K562 (cell line): ENCODE data around the gene ENTPD6. TPM values are rescaled to one million over a fixed set of nuclear protein-coding genes. Genes with fewer than 3 reads are reported as not detected.

ENCODE experiments used
- ATAC-seq: fragments of 200-7000 bp; cut with Tn5 transposase; 3 replicates; pipeline ENCODE4 v1.9.1; 2020; ENCODE audit warnings: moderate library complexity
- BruUV-seq: library from RNA; stranded (reverse); fragments of 400-500 nt; replicated peaks from 2 replicates; lab custom pipeline; 2021; lab: Mats Ljungman, UMichigan
- CTCF ChIA-PET: fragments of 300-600 bp; formaldehyde crosslinking; extraction: SDS; loops from one replicate; lab custom pipeline; 2021; ENCODE audit warnings: low intra/inter-chr PET ratio; lab: Yijun Ruan, JAX
- POLR2A ChIA-PET: fragments of 300-600, 350-650 bp; sonication (Branson Sonifier 250); formaldehyde crosslinking; extraction: SDS; loops from one replicate; lab custom pipeline; 2021; ENCODE audit warnings: antibody characterized with exemption, inconsistent platforms; lab: Yijun Ruan, JAX
- DNase-seq, 4 experiments: peaks; one replicate each; pipeline versions ENCODE4 v3.0.0 to v3.0.0-alpha.2; 2011 to 2018; ENCODE audit warnings: low spot score in 3 of 4, mixed read lengths in 3 of 4; ENCODE audit errors: extremely low read depth in 1 of 4
- FAIRE-seq: peaks from 2 replicates; lab custom pipeline; 2011; peaks lifted over from hg19 to GRCh38; lab: Jason Lieb, UNC
- H2AFZ ChIP-seq: 2 replicates; pipeline ENCODE4 v1.6.0; 2011; ENCODE audit warnings: low read depth, low read length, control low read depth, inconsistent platforms
- H3K27ac ChIP-seq: fragments of 200-600 bp; 3 replicates; pipeline ENCODE4 v1.8.0; 2011; ENCODE audit warnings: low read depth, mild to moderate bottlenecking, control low read depth, inconsistent platforms, low read length, moderate library complexity, mixed read lengths; ENCODE audit errors: extremely low read depth
- H3K27me3 ChIP-seq, 2 experiments: fragments of 300-600 bp in 1 of 2; 2 replicates in 1 of 2; 3 replicates in 1 of 2; pipeline versions ENCODE4 v1.6.0 to v1.8.0; 2011; ENCODE audit warnings: inconsistent platforms in 2 of 2, low read length in 2 of 2, mild to moderate bottlenecking in 1 of 2, mixed read lengths in 1 of 2, moderate library complexity in 1 of 2; ENCODE audit not compliant: control insufficient read depth in 2 of 2, insufficient read depth in 2 of 2
- H3K36me3 ChIP-seq: fragments of 300-600 bp; 3 replicates; pipeline ENCODE4 v1.8.0; 2011; ENCODE audit warnings: mild to moderate bottlenecking, low read length, inconsistent platforms; ENCODE audit not compliant: control insufficient read depth, insufficient read depth
- H3K4me1 ChIP-seq, 2 experiments: fragments of 200-600 bp in 1 of 2; replicated peaks in 1 of 2; 2 replicates in 1 of 2; 3 replicates in 1 of 2; pipeline versions ENCODE4 v1.5.1 to v1.8.0; 2011; ENCODE audit warnings: inconsistent platforms in 2 of 2, low read length in 2 of 2, mild to moderate bottlenecking in 1 of 2, mixed read lengths in 1 of 2, moderate library complexity in 1 of 2; ENCODE audit not compliant: control insufficient read depth in 2 of 2, insufficient read depth in 2 of 2
- H3K4me2 ChIP-seq: 2 replicates; pipeline ENCODE4 v1.6.1; 2011; ENCODE audit warnings: low read length, control low read depth, inconsistent platforms, mixed read lengths; ENCODE audit not compliant: insufficient read depth
- H3K4me3 ChIP-seq: fragments of 200-600 bp; sonication (generic), shearing (Covaris generic); 2 replicates; pipeline ENCODE4 v1.5.1; 2016; ENCODE audit warnings: control low read depth, inconsistent platforms
- H3K79me2 ChIP-seq: fragments of 200-600 bp; 3 replicates; pipeline ENCODE4 v1.8.0; 2011; ENCODE audit warnings: low read length, inconsistent platforms; ENCODE audit not compliant: control insufficient read depth, insufficient read depth
- H3K9ac ChIP-seq, 2 experiments: 2 replicates each; pipeline versions ENCODE4 v1.6.0 to v1.6.1; 2011; ENCODE audit warnings: low read depth in 2 of 2, low read length in 2 of 2, control low read depth in 1 of 2, inconsistent platforms in 1 of 2, mild to moderate bottlenecking in 1 of 2, mixed read lengths in 1 of 2; ENCODE audit not compliant: insufficient read depth in 1 of 2
- H3K9me1 ChIP-seq: one replicate; pipeline ENCODE4 v1.6.0; 2011; ENCODE audit warnings: inconsistent platforms, mild to moderate bottlenecking, low read length, moderate library complexity; ENCODE audit not compliant: control insufficient read depth, insufficient read depth
- H3K9me3 ChIP-seq: replicated peaks from 2 replicates; pipeline ENCODE4 v1.5.1; 2011; ENCODE audit warnings: low read depth, low read length, inconsistent platforms; ENCODE audit not compliant: control insufficient read depth, insufficient read depth
- H4K20me1 ChIP-seq: replicated peaks from 2 replicates; pipeline ENCODE4 v1.6.1; 2011; ENCODE audit warnings: low read length, inconsistent platforms, mixed read lengths; ENCODE audit not compliant: control insufficient read depth, insufficient read depth
- L3MBTL2 ChIP-seq: fragments of 450-650 bp; IDR thresholded peaks from 2 replicates; pipeline ENCODE4 v1.6.1; 2016; ENCODE audit warnings: mild to moderate bottlenecking, moderate library complexity
- MCM3 ChIP-seq: fragments of 450-650 bp; IDR thresholded peaks from 2 replicates; pipeline ENCODE4 v1.6.1; 2016
- NR3C1 ChIP-seq: sonication (generic); formaldehyde crosslinking; IDR thresholded peaks from 2 replicates; pipeline ENCODE4 v1.8.1; 2022; ENCODE audit warnings: missing genetic modification reagents
- ZNF780A ChIP-seq: fragments of 250-450 bp; sonication (Bioruptor Pico); IDR thresholded peaks from 2 replicates; pipeline ENCODE4 v1.5.0; 2021; ENCODE audit warnings: mild to moderate bottlenecking
- ZSCAN29 ChIP-seq: fragments of 450-650 bp; IDR thresholded peaks from 2 replicates; pipeline ENCODE4 v1.6.1; 2017
- WGBS: fragments of 100-300 bp; shearing (Covaris generic); methylation state at CpG from one replicate; pipeline ENCODE4 v1.1.6; 2016; ENCODE audit warnings: low coverage, mixed read lengths; ENCODE audit not compliant: insufficient coverage; ENCODE audit errors: missing lambda C conversion rate; 5-methylcytosine and 5-hydroxymethylcytosine counted together
- in situ Hi-C: fragments of 300-500 bp; cut with MboI; formaldehyde crosslinking; loops from 4 replicates; pipeline ENCODE4 v1.15.0; 2018; ENCODE audit warnings: inconsistent platforms, mixed read lengths
- intact Hi-C: fragments of 100-400 bp; cut with micrococcal nuclease; formaldehyde crosslinking; loops from 2 replicates; pipeline ENCODE4 v1.14.2; 2022
- polyA plus RNA-seq, 8 experiments: library from polyadenylated mRNA; depleted of rRNA in 4 of 8; stranded (reverse) in 5 of 8; unstranded in 3 of 8; fragments of >200 nt; fragmentation: Nextera tagmentation in 2 of 8; fragmentation: Illumina TruSeq in 1 of 8; extraction: Ambion mirVana in 2 of 8; extraction: Trizol in 1 of 8; gene quantifications; 2 replicates each; pipeline versions ENCODE4 v1.2.1 to v1.2.3, GENCODE V29; 2011 to 2014; ENCODE audit warnings: inconsistent platforms in 1 of 8, missing spikeins in 1 of 8
- total RNA-seq, 7 experiments: library from RNA; depleted of rRNA in 6 of 7; stranded (reverse); fragments of >200 nt in 6 of 7; fragmentation: Illumina TruSeq in 2 of 7; extraction: Trizol in 2 of 7; gene quantifications; 2 replicates each; pipeline versions ENCODE4 v1.2.1 to v1.2.3, GENCODE V29; 2011 to 2021; ENCODE audit warnings: low replicate concordance in 1 of 7

The ENTPD6 gene
- total and polyA plus RNA-seq, 9 of the 15 experiments (the other 6 are each of a cell fraction or from before 2014, with no cell fraction given): 0.82 to 36.8 (median 22.4) TPM

DNA sequence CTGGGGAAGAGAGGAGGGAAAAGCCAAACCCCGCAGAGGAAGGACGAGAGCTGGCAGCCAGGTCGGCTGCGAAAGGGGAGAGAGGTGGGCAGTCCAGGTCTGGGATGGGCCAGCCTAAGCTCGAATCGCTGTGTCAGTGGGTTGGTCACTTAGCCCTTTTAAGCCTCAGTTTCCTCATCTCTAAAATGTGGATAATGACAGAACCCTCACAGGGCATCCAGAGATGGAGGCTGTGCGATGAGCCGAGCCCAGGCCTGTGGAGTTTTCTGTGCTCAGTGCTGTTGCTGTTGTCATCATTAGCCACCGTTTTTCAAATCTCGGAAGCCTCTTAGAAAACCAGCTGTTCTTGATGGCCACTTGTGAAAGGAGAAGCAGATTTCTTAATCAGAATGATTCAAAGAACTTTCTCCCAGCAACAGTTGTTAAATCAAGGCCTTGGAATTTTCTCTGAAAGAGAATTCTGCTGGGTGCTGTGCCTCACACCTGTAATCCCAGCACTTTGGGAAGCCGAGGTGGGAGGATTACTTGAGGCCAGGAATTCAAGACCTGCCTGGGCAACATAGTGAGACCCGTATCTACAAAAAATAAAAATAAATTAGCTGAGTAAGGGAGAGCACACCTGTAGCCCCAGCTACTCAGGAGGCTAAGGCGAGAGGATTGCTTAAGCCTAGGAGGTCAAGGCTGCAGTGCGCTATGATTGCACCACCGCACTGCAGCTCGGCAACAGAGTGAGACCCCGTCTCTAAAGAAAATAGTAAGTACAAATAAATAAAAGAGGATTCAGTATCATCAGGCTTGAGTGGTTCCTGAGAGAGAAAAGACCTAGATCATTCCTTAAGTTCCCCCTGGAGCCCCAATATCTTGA is 46.3 kb upstream of the ENTPD6 start:
- Histone ChIP-seq H3K36me3 (no peaks in the 10 kb centered on the region), H4K20me1 (no peaks in the 10 kb centered on the region)
- CTCF ChIA-PET: no interaction called here
- TF ChIP-seq ZNF780A (CRISPR knock-in tag): no peak
- no peak for TF ChIP-seq ZSCAN29
- 0 out of 2 replicates have a peak, but pooled peaks have one; percentile 0 for TF ChIP-seq L3MBTL2
- no peak for TF ChIP-seq MCM3
- TF ChIP-seq NR3C1 (CRISPR knock-in tag): no peak
- TF ChIP-seq, all 486 proteins: peak for 1
- Histone ChIP-seq H3K9me3 (no peaks in the 10 kb centered on the region), H3K27me3 (peaks cover 11 to 39% of the 10 kb centered on the region in 2 experiments; a peak in 4 of 5 replicates), H2AFZ (0 out of 2 replicates have a peak overlapping the region, but pooled peaks have one; percentile 24), H3K9me1 (no peaks in the 10 kb centered on the region), H3K27ac (no peak overlapping the region), H3K4me1 (peaks cover 0 to 9% of the 10 kb centered on the region in 2 experiments; a peak in 1 of 5 replicates), H3K4me3 (no peak overlapping the region), H3K79me2 (no peaks in the 10 kb centered on the region), H3K4me2 (no peak overlapping the region), H3K9ac (no peak overlapping the region)
- POLR2A ChIA-PET: interaction anchor here (1.1 kb wide), 1 partner anchor 9 kb away, joined by 3 read pairs; no protein-coding TSS in a partner anchor
- in situ Hi-C loops: no loop called here
- intact Hi-C loops: no loop called here
- BruUV-seq: no TSS peak
- FAIRE-seq (no peak), ATAC-seq (no peak), DNase-seq (no peak)
- 1% methylated on average over 10 of the region's 17 CpGs for WGBS
